HG02571 (cell line): ENCODE measurements around the gene ZNF772.

Experiments used
- ATAC-seq: cut with Tn5 transposase; IDR thresholded peaks from one replicate; pipeline ENCODE4 v1.9.1; 2021; ENCODE audit warnings: mild to moderate bottlenecking, moderate library complexity; ENCODE audit not compliant: unreplicated experiment

Gene ZNF772

DNA sequence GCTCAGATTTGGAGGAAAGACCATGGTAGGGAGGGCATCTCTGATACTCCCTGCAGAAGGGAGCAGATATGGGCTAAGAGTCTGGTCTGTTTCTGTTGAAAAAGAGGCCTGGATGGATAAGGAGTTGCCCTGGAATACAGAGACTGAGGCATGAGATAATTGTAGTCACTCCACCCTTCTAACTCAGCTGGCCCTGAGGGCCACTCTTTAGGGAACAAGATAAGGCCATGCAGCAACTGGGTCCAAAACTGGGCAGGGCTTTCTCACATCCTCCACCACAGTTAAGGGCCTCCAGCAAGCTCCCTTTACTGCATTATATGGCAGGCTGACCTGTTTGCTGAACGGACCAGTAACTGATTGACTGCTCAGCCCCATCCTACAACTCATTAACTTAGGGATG lies 40.9 kb downstream of the ZNF772 start:
- ATAC-seq: no peak

GRCh38 chr19:57435062-57435978 lies 42.0 kb downstream of the ZNF772 start, which contains the start of gene ZNF749:
Gene ZNF749 (plus strand): TSS chr19:57435325. CDS start chr19:57435579, 254 bp downstream.
- peak; percentile 94 for ATAC-seq

DNA sequence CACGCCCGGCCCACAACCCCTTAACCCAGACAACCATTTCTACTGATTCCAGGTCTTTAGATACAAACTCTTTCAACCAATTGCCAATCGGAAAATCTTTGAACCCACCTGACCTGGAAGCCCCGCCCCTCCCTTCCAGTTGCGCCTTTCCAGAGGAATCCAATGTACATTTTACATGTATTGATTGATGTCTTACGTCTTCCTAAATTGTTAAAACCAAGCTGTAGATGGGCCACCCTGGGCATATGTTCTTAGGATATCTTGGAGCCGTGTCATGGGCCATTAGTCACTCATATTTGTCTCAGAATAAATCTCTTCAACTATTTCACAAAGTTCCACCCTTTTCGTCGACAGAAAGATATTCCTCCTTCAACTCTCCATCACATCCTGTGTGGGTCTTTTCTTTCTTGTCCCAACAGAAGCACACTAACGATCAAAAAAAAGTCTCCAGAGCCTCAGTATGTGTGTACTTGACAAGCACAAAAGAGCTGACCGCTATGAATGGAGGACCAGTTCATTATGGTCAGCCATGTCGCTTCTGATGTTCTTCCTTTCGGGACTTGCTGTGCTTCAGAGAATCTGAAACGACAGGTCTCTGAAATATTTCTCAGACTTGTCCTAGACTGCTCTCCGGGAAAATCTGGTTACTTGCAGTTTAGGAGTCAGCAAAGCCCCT lies 42.8 kb downstream of the ZNF772 start:
- no peak for ATAC-seq

GRCh38 chr19:57421037-57421436 lies 56.3 kb downstream of the ZNF772 start:
- ATAC-seq: no peak

- ATAC-seq: no peak
Measured at GRCh38 chr19:57419439-57419838, 57.9 kb downstream of the ZNF772 start.
